Right lobe of liver (tissue), 6 donors: Measurements from ENCODE around the gene SF3B4. TPM values are rescaled to one million over a fixed set of nuclear protein-coding genes. Genes with fewer than 3 reads are reported as not detected.
"Not testable (repeated sequence)": the region's sequence is repeated elsewhere in the genome, so short reads cannot be mapped to it uniquely, and the experiment has no call there.

Experiments used
- ATAC-seq, 4 donors: fragments of 200-7000 bp; cut with Tn5 transposase; one replicate each; pipeline ENCODE4 v1.9.1; 2020; ENCODE audit warnings: mild to moderate bottlenecking in 4 of 4, moderate library complexity in 4 of 4
- DNase-seq, 3 donors: peaks; one replicate each; pipeline ENCODE4 v3.0.0-alpha.2; 2020
- H3K27ac ChIP-seq, 3 donors: fragments of 200-600 bp; one replicate each; pipeline ENCODE4 v1.8.0; 2022
- H3K27me3 ChIP-seq, 2 donors: fragments of 200-600 bp; one replicate each; pipeline ENCODE4 v1.8.0; 2022
- H3K36me3 ChIP-seq, 4 donors: fragments of 200-600 bp; sonication (generic) in 1 of 4; one replicate each; pipeline versions ENCODE4 v1.5.1 to v1.8.0; 2017 to 2022; ENCODE audit warnings: control low read depth in 1 of 4
- H3K4me1 ChIP-seq, 4 donors: fragments of 200-600 bp; sonication (generic) in 1 of 4; one replicate each; pipeline versions ENCODE4 v1.5.1 to v1.8.0; 2017 to 2022; ENCODE audit warnings: control low read depth in 1 of 4
- H3K4me3 ChIP-seq, 3 donors: fragments of 200-600 bp; one replicate each; pipeline ENCODE4 v1.8.0; 2022
- H3K9me3 ChIP-seq, 4 donors: fragments of 200-600 bp; sonication (generic) in 1 of 4; one replicate each; pipeline versions ENCODE4 v1.5.1 to v1.8.0; 2017 to 2022; ENCODE audit warnings: control low read depth in 1 of 4
- POLR2A ChIP-seq: fragments of 450-650 bp; IDR thresholded peaks from one replicate; pipeline ENCODE4 v1.6.1; 2017; ENCODE audit warnings: antibody characterized with exemption, mild to moderate bottlenecking
- WGBS: methylation state at CpG from one replicate; pipeline ENCODE4 v1.1.6; 2018; ENCODE audit warnings: low coverage, low lambda C conversion rate; ENCODE audit not compliant: insufficient coverage; ENCODE audit errors: missing lambda C conversion rate; 5-methylcytosine and 5-hydroxymethylcytosine counted together
- intact Hi-C, 2 donors: fragments of 100-400 bp; cut with DNase I; formaldehyde crosslinking; loops; one replicate each; pipeline versions ENCODE4 v1.11.2 to v1.14.1; 2022
- total RNA-seq, 6 experiments: library from RNA; depleted of rRNA in 2 of 6; stranded (reverse); fragments of >200 nt in 2 of 6; fragmentation: NEBNext Ultra II Directional in 3 of 6; extraction: Animal tissue kit (Norgen Biotek cat#: 25700) in 3 of 6; gene quantifications; one replicate each; pipeline versions ENCODE4 v1.1.0 to v1.2.4, GENCODE V29; 2016 to 2023
- TF ChIP-seq, protein P1 (sequence below), 4 donors: fragments of 200-600 bp in 3 of 4; fragments of 450-650 bp in 1 of 4; IDR thresholded peaks; one replicate each; pipeline versions ENCODE4 v1.5.1 to v1.8.0; 2016 to 2022; ENCODE audit warnings: antibody characterized with exemption in 4 of 4, mild to moderate bottlenecking in 2 of 4
- donor health status: DM: no; HTN: yes; CAD: no.
- donor health status: DM: no; HTN: no; CAD: no.
- donor health status: DM: no; HTN: no; CAD: no.
- donor health status: DM: no; HTN: yes; CAD: no.
- donor health status: DM: no; HTN: yes; CAD: no.

Gene SF3B4
- total RNA-seq, 6 experiments from 2014 or later = 8.2 to 18.5 (median 12.2) TPM

- intact Hi-C loops = no loop called here
- Histone ChIP-seq H3K27me3 (no peaks in the 10 kb centered on the region), H3K36me3 (peaks cover 0 to 32% (median 18%) of the 10 kb centered on the region in 4 donors), H3K27ac (no peak overlapping the region), H3K4me1 (peaks cover 0 to 11% (median 0%) of the 10 kb centered on the region in 4 donors), H3K9me3 (no peaks in the 10 kb centered on the region), H3K4me3 (no peak overlapping the region)
- ATAC-seq (no peak), DNase-seq (no peak)
- WGBS = 59% methylated on average over 3 of the region's 3 CpGs
- TF ChIP-seq POLR2A = no peak
- TF ChIP-seq, protein P1, sequence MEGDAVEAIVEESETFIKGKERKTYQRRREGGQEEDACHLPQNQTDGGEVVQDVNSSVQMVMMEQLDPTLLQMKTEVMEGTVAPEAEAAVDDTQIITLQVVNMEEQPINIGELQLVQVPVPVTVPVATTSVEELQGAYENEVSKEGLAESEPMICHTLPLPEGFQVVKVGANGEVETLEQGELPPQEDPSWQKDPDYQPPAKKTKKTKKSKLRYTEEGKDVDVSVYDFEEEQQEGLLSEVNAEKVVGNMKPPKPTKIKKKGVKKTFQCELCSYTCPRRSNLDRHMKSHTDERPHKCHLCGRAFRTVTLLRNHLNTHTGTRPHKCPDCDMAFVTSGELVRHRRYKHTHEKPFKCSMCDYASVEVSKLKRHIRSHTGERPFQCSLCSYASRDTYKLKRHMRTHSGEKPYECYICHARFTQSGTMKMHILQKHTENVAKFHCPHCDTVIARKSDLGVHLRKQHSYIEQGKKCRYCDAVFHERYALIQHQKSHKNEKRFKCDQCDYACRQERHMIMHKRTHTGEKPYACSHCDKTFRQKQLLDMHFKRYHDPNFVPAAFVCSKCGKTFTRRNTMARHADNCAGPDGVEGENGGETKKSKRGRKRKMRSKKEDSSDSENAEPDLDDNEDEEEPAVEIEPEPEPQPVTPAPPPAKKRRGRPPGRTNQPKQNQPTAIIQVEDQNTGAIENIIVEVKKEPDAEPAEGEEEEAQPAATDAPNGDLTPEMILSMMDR (IDR thresholded peaks at IDR 0.05) = no peak
Observed at GRCh38 chr1:149942885-149943284, 15.3 kb upstream of the SF3B4 start.

- Histone ChIP-seq H3K36me3 (peaks cover 0 to 31% (median 17%) of the 10 kb centered on the region in 4 donors), H3K27ac (no peak overlapping the region), H3K9me3 (no peaks in the 10 kb centered on the region), H3K4me1 (peaks cover 0 to 12% (median 0%) of the 10 kb centered on the region in 4 donors), H3K27me3 (no peaks in the 10 kb centered on the region), H3K4me3 (no peak overlapping the region)
- 53% methylated on average over 5 of the region's 5 CpGs for WGBS
- TF ChIP-seq POLR2A = no peak
- TF ChIP-seq, protein P1 (IDR thresholded peaks at IDR 0.05) = peak in 2 of 4 donors; percentile 17 to 19
- intact Hi-C loops = no loop called here
- DNase-seq (no peak), ATAC-seq (peak in 1 of 4 donors; percentile 46)
Observed at GRCh38 chr1:149942207-149942606, 14.6 kb upstream of the SF3B4 start.

- 93% methylated on average over 3 of the region's 3 CpGs for WGBS
- no peaks in the 10 kb centered on the region for H3K27me3 ChIP-seq
- no peak overlapping the region for H3K4me3 ChIP-seq
- DNase-seq = no peak
- TF ChIP-seq, protein P1 (IDR thresholded peaks at IDR 0.05) = no peak
- no peak for TF ChIP-seq POLR2A
- intact Hi-C loops = no loop called here
- H3K4me1 ChIP-seq = peaks cover 0 to 21% (median 3%) of the 10 kb centered on the region in 4 donors
- peaks cover 0 to 14% (median 7%) of the 10 kb centered on the region in 4 donors for H3K36me3 ChIP-seq
- peak overlapping the region in 1 of 3 donors; percentile 71 for H3K27ac ChIP-seq
- H3K9me3 ChIP-seq = no peaks in the 10 kb centered on the region
- no peak for ATAC-seq
Observed at GRCh38 chr1:149940427-149940826, 12.8 kb upstream of the SF3B4 start.

- H3K9me3 ChIP-seq, ATAC-seq, DNase-seq, intact Hi-C loops, H3K27me3 ChIP-seq, H3K4me3 ChIP-seq, H3K36me3 ChIP-seq: not testable (repeated sequence)
- Histone ChIP-seq H3K4me1 (peaks cover 0 to 21% (median 3%) of the 10 kb centered on the region in 4 donors), H3K27ac (peak overlapping the region; percentile 51 to 71 (median 58))
- 54% methylated on average over 10 of the region's 13 CpGs for WGBS
Observed at GRCh38 chr1:149938668-149939003, 11.0 kb upstream of the SF3B4 start.

DNA sequence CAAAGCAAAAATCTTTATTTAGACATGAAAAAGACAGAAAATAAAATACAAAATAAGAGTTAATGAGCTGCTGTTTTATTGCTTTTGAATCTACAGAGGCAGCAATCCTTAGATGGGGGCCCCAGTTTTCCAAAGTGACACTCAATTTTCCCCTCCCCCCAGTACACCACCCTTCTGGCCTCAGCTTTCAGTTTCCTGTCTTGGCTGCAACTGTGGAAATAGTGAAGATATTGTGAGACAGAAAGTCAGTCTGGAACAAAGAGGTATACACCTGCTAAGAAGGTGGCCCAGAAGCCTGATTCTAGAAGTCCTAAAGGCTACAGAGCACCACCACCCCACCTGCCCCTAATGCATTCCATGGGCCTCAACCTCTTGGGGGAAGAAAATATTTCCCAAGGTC, 10.2 kb upstream of the SF3B4 start:
- H3K4me1 ChIP-seq = peaks cover 0 to 21% (median 3%) of the 10 kb centered on the region in 4 donors

More for the DNA sequence above, 10.2 kb upstream of the SF3B4 start:
- DNase-seq (no peak), ATAC-seq (peak in 1 of 4 donors; percentile 5)
- Histone ChIP-seq H3K9me3 (no peaks in the 10 kb centered on the region), H3K36me3 (no peaks in the 10 kb centered on the region), H3K27me3 (no peaks in the 10 kb centered on the region), H3K4me3 (no peak overlapping the region), H3K27ac (no peak overlapping the region)
- TF ChIP-seq POLR2A = no peak
- TF ChIP-seq, protein P1 (IDR thresholded peaks at IDR 0.05) = no peak
- intact Hi-C loops = no loop called here
